Central memory CD8-positive, alpha-beta T cell (primary cell): ENCODE data around the gene GH1.
"Not testable (repeated sequence)": the region's sequence is repeated elsewhere in the genome, so short reads cannot be mapped to it uniquely, and the experiment has no call there.

Source experiments
- ATAC-seq: fragments of 150-1000 bp; cut with Tn5 transposase; replicated peaks from 2 replicates; pipeline ENCODE4 v1.10.0; 2022; ENCODE audit warnings: mild to moderate bottlenecking, moderate FRiP score, moderate number of reproducible peaks; ENCODE audit not compliant: poor library complexity, severe bottlenecking; ENCODE audit errors: extremely low read depth
- DNase-seq, 2 donors: peaks; one replicate each; pipeline ENCODE4 v3.0.0; 2021; ENCODE audit warnings: low spot score in 2 of 2
- H3K27ac Mint-ChIP-seq: one replicate; pipeline ENCODE4 v1.8.0; 2022; ENCODE audit warnings: low read depth, mild to moderate bottlenecking, moderate library complexity, mixed read lengths
- H3K27me3 Mint-ChIP-seq: one replicate; pipeline ENCODE4 v1.8.0; 2022; ENCODE audit warnings: mixed read lengths
- H3K36me3 Mint-ChIP-seq: one replicate; pipeline ENCODE4 v1.8.0; 2022; ENCODE audit warnings: mild to moderate bottlenecking, moderate library complexity, mixed read lengths; ENCODE audit not compliant: insufficient read depth
- H3K4me1 Mint-ChIP-seq: one replicate; pipeline ENCODE4 v1.8.0; 2022; ENCODE audit warnings: mixed read lengths
- H3K4me3 Mint-ChIP-seq: one replicate; pipeline ENCODE4 v1.8.0; 2022; ENCODE audit warnings: mild to moderate bottlenecking, moderate library complexity, mixed read lengths
- H3K9me3 Mint-ChIP-seq: one replicate; pipeline ENCODE4 v1.8.0; 2022; ENCODE audit warnings: mixed read lengths

The GH1 gene

DNA sequence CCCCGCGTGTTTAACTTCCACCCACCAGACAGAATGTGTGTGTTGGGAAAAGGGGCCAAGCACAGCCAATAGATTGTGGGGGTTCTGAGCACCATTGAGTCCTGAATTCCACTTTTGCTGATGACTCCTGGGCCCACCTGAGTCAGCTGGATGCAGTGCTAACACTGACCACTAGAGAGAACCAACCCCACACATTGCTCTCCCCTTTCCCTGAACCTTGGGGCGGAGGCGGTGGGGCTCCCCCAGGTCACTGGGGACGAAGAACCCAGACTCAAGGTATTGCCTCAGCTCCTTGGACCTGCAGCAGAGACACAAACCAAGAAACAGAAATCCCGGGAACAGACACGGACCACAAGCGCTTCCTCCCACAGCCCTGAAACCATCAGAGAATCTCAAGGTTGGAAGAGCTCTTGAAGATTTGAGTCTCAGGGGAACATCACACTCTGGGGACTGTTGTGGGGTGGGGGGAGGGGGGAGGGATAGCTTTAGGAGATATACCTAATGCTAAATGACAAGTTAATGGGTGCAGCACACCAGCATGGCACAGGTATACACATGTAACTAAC, 44.5 kb downstream of the GH1 start:
- DNase-seq, H3K9me3 Mint-ChIP-seq, H3K27me3 Mint-ChIP-seq, H3K4me3 Mint-ChIP-seq, ATAC-seq, H3K4me1 Mint-ChIP-seq, H3K27ac Mint-ChIP-seq, H3K36me3 Mint-ChIP-seq: not testable (repeated sequence)

- not testable (repeated sequence) for H3K27ac Mint-ChIP-seq, H3K36me3 Mint-ChIP-seq, H3K27me3 Mint-ChIP-seq, H3K4me1 Mint-ChIP-seq, ATAC-seq, DNase-seq, H3K9me3 Mint-ChIP-seq, H3K4me3 Mint-ChIP-seq
These were observed 45.1 kb downstream of the GH1 start, which contains the start of gene CSH2 for GRCh38 chr17:63873577-63873976. Gene CSH2, minus strand, starts transcription at chr17:63873677. Its CDS starts 63 bp downstream, at chr17:63873614.

DNA sequence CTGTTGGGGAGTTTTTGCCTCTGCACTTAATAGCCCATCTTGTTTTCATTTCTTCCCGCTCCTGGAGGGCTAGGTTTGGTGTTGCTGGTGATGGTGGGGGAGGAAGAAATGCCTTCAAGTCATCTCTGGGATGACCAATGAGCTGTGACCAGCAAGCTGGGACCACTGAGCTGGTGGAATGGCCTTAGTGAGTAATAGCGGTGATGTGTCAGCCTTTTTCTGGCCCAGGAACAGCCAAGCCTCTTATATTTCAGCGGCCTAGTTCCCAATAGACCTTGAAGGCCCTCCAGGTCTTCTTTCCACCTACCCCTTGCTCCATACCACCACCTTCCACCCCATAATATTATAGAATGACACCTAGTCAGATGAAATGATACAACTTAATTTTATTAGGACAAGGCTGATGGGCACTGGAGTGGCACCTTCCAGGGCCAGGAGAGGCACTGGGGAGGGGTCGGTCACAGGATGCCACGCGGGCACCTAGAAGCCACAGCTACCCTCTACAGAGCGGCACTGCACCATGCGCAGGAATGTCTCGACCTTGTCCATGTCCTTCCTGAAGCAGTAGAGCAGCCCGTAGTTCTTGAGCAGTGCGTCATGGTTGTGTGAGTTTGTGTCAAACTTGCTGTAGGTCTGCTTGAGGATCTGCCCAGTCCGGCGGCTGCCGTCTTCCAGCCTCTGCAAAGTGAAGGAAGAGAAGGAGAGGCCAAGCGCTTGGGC, 46.8 kb downstream of the GH1 start:
- H3K36me3 Mint-ChIP-seq, H3K27me3 Mint-ChIP-seq, DNase-seq, ATAC-seq, H3K4me3 Mint-ChIP-seq, H3K9me3 Mint-ChIP-seq, H3K4me1 Mint-ChIP-seq, H3K27ac Mint-ChIP-seq: not testable (repeated sequence)

GRCh38 chr17:63870292-63870665, 48.4 kb downstream of the GH1 start:
- H3K27me3 Mint-ChIP-seq, H3K9me3 Mint-ChIP-seq, H3K4me1 Mint-ChIP-seq, DNase-seq, H3K36me3 Mint-ChIP-seq, ATAC-seq, H3K27ac Mint-ChIP-seq, H3K4me3 Mint-ChIP-seq: not testable (repeated sequence)

DNA sequence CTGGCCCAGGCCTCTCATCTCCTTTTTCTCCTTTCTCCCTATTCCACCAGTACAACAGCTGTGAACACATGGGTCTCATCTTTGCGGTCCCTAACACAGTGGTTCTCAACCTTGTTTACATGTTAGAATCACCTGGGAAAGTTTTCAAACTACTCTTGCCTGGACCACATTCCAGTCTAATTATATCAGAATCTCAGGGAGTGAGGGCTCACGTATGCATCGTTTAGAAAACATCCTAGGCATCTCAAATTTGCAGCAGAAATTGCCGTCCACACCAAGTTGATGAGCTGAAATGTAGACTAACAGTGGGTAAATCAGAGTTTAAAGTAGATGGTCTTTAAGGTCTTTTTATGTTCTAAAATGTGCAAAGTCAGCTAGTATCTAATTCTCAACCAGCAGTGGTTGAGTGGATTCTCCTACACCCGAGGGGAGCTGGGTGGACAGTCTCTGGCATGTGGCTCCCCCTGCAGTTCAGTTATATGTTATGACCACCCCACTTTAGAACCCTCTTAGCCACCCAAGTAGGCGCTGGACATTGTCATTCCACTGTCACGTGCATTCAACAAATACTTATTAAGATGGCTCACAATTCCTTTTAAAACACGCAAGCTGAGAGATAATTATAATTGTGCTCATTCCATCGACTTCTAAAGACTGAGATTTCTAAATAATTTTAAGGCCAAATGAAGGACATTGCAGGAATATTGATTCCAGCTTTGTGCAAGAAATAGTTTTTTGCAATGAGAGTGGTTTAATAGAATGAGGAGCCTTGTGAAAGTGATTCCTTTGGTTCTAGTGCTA, 48.9 kb downstream of the GH1 start:
- not testable (repeated sequence) for DNase-seq, H3K9me3 Mint-ChIP-seq, H3K27me3 Mint-ChIP-seq, H3K36me3 Mint-ChIP-seq, ATAC-seq, H3K27ac Mint-ChIP-seq, H3K4me3 Mint-ChIP-seq, H3K4me1 Mint-ChIP-seq
